WTC11 (cell line): ENCODE measurements around the gene C9orf50. TPM values are rescaled to one million over a fixed set of nuclear protein-coding genes. Genes with fewer than 3 reads are reported as not detected.

Source experiments
- ATAC-seq: fragments of 200-7000 bp; cut with Tn5 transposase; 2 replicates; pipeline ENCODE4 v1.10.0; 2021; ENCODE audit warnings: mild to moderate bottlenecking, moderate library complexity
- CTCF ChIA-PET: fragments of 300-600 bp; sonication (Branson Sonifier 250); formaldehyde crosslinking; loops from one replicate; lab custom pipeline; 2021; ENCODE audit warnings: antibody characterized with exemption; lab: Charles Lee
- POLR2A ChIA-PET: fragments of 350-600 bp; sonication (Branson Sonifier 250); formaldehyde crosslinking; loops from one replicate; lab custom pipeline; 2021; ENCODE audit warnings: antibody characterized with exemption; lab: Charles Lee
- DNase-seq: peaks from one replicate; pipeline ENCODE4 v3.0.0; 2021; ENCODE audit warnings: low spot score
- H3K27ac Mint-ChIP-seq: 2 replicates; pipeline ENCODE4 v1.8.0; 2021; ENCODE audit warnings: mixed read lengths
- H3K27me3 Mint-ChIP-seq: 2 replicates; pipeline ENCODE4 v1.8.0; 2021; ENCODE audit warnings: low read depth, mild to moderate bottlenecking, moderate library complexity, mixed read lengths
- H3K36me3 Mint-ChIP-seq: 2 replicates; pipeline ENCODE4 v1.8.0; 2021; ENCODE audit warnings: mixed read lengths
- H3K4me1 Mint-ChIP-seq: 2 replicates; pipeline ENCODE4 v1.8.0; 2022; ENCODE audit warnings: mixed read lengths
- H3K4me3 Mint-ChIP-seq: 2 replicates; pipeline ENCODE4 v1.8.0; 2021; ENCODE audit warnings: mild to moderate bottlenecking, moderate library complexity, mixed read lengths
- H3K9me3 Mint-ChIP-seq: 2 replicates; pipeline ENCODE4 v1.8.0; 2021; ENCODE audit warnings: mixed read lengths
- CREM ChIP-seq: sonication (generic); formaldehyde crosslinking; IDR thresholded peaks from 2 replicates; pipeline ENCODE4 v1.8.1; 2022; ENCODE audit warnings: mild to moderate bottlenecking, missing genetic modification reagents, moderate library complexity
- ETV6 ChIP-seq: sonication (generic); formaldehyde crosslinking; IDR thresholded peaks from 2 replicates; pipeline ENCODE4 v1.8.1; 2022; ENCODE audit warnings: mild to moderate bottlenecking, missing genetic modification reagents
- FOXP1 ChIP-seq: sonication (generic); formaldehyde crosslinking; IDR thresholded peaks from 2 replicates; pipeline ENCODE4 v1.8.0; 2022; ENCODE audit warnings: missing genetic modification reagents, mild to moderate bottlenecking, moderate library complexity, borderline replicate concordance
- GABPB1 ChIP-seq: sonication (generic); formaldehyde crosslinking; IDR thresholded peaks from 2 replicates; pipeline ENCODE4 v1.8.1; 2023; ENCODE audit warnings: mild to moderate bottlenecking, missing genetic modification reagents
- GTF2I ChIP-seq: fragments of 250-450 bp; sonication (Bioruptor Pico); conservative IDR thresholded peaks from 2 replicates; pipeline ENCODE4 v1.4.0; 2021; ENCODE audit warnings: mild to moderate bottlenecking
- NR2C2 ChIP-seq: sonication (generic); formaldehyde crosslinking; IDR thresholded peaks from 2 replicates; pipeline ENCODE4 v1.8.0; 2022; ENCODE audit warnings: mild to moderate bottlenecking, missing genetic modification reagents
- SMAD4 ChIP-seq: sonication (generic); formaldehyde crosslinking; IDR thresholded peaks from 2 replicates; pipeline ENCODE4 v1.8.0; 2022; ENCODE audit warnings: mild to moderate bottlenecking, missing genetic modification reagents
- ZNF671 ChIP-seq: fragments of 250-450 bp; sonication (Bioruptor Pico); IDR thresholded peaks from 2 replicates; pipeline ENCODE4 v1.8.0; 2021; ENCODE audit warnings: mild to moderate bottlenecking
- total RNA-seq: library from RNA; stranded (reverse); gene quantifications from 3 replicates; pipeline ENCODE4 v1.2.3, GENCODE V29; 2021
- TF ChIP-seq, protein P1 (sequence below): sonication (generic); formaldehyde crosslinking; IDR thresholded peaks from 2 replicates; pipeline ENCODE4 v1.8.1; 2022; ENCODE audit warnings: missing genetic modification reagents, borderline replicate concordance
- TF ChIP-seq, protein P2 (sequence below): fragments of 250-450 bp; sonication (Bioruptor Pico); IDR thresholded peaks from 2 replicates; pipeline ENCODE4 v1.9.0; 2021; ENCODE audit warnings: mild to moderate bottlenecking, borderline replicate concordance
- TF ChIP-seq, protein P3 (sequence below): sonication (generic); formaldehyde crosslinking; IDR thresholded peaks from 2 replicates; pipeline ENCODE4 v1.8.1; 2022; ENCODE audit warnings: low read depth, mild to moderate bottlenecking, moderate library complexity, missing genetic modification reagents, borderline replicate concordance
- TF ChIP-seq, protein P4 (sequence below): fragments of 250-450 bp; sonication (Bioruptor Pico); conservative IDR thresholded peaks from 2 replicates; pipeline ENCODE4 v1.9.0; 2021; ENCODE audit warnings: mild to moderate bottlenecking
- TF ChIP-seq, protein P5 (sequence below): sonication (generic); formaldehyde crosslinking; IDR thresholded peaks from 2 replicates; pipeline ENCODE4 v1.8.1; 2023; ENCODE audit warnings: mild to moderate bottlenecking, missing genetic modification reagents
- TF ChIP-seq, protein P6 (sequence below): sonication (generic); formaldehyde crosslinking; IDR thresholded peaks from 2 replicates; pipeline ENCODE4 v1.8.0; 2023; ENCODE audit warnings: missing genetic modification reagents, mild to moderate bottlenecking, borderline replicate concordance

Gene C9orf50
- total RNA-seq, 1 experiment from 2014 or later = 0.11 TPM

DNA sequence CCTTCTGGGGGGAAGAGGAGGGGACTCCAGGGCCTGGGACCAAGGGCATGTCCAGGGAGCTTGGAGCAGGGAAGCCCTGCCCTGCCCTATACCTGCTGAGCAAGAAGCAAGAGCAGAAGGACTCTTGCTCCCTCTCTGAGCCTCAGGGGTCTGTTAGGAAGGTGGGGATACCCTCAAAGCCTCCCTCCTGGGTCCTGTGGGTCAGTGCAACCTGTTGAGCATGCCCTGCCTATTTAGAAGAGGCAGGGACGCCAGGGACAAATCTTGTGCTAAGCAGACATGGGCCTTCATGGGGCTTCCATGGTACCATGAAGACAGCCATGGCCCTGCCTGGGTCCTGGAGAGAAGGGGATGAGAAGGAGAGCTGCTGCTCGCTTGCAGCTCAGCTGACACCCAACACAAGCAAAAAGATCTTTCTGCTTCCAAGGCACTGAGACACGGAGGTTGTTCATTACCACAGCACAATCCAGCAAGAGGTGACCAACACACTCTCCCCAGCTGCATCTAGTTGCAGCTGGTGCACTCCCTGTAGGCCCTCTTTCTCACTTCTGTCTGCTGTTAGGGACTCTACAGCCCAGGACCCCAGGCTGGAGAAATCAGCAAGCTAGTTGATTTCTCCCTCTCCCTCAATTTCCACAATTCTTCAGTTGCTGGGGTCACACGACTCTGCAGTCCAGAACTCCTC lies 39.3 kb downstream of the C9orf50 start:
- ChIA-PET POLR2A (interaction anchor here (1.3 kb wide), 1 partner anchor 16 kb away, joined by 3 read pairs; no protein-coding TSS in a partner anchor), CTCF (interaction anchor here (1.3 kb wide), 1 partner anchor 11 kb away, joined by 7 read pairs; no protein-coding TSS in a partner anchor)
- no peak overlapping the region for H3K4me3 Mint-ChIP-seq
- DNase-seq (no peak), ATAC-seq (no peak)
- 0 out of 2 replicates have a peak, but pooled peaks cover 4% of the 10 kb centered on the region for H3K9me3 Mint-ChIP-seq
- no peak overlapping the region for H3K27ac Mint-ChIP-seq
- H3K27me3 Mint-ChIP-seq = no peaks in the 10 kb centered on the region; the same call in 1 of the 2 replicates
- no peaks in the 10 kb centered on the region for H3K36me3 Mint-ChIP-seq
- peaks cover 18% of the 10 kb centered on the region for H3K4me1 Mint-ChIP-seq
- TF ChIP-seq GTF2I (CRISPR knock-in tag) = no peak
- TF ChIP-seq, protein P1, sequence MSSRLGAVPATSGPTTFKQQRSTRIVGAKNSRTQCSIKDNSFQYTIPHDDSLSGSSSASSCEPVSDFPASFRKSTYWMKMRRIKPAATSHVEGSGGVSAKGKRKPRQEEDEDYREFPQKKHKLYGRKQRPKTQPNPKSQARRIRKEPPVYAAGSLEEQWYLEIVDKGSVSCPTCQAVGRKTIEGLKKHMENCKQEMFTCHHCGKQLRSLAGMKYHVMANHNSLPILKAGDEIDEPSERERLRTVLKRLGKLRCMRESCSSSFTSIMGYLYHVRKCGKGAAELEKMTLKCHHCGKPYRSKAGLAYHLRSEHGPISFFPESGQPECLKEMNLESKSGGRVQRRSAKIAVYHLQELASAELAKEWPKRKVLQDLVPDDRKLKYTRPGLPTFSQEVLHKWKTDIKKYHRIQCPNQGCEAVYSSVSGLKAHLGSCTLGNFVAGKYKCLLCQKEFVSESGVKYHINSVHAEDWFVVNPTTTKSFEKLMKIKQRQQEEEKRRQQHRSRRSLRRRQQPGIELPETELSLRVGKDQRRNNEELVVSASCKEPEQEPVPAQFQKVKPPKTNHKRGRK (CRISPR knock-in tag) = no peak
- no peak for TF ChIP-seq SMAD4 (CRISPR knock-in tag)
- TF ChIP-seq NR2C2 = no peak
- TF ChIP-seq, protein P2, sequence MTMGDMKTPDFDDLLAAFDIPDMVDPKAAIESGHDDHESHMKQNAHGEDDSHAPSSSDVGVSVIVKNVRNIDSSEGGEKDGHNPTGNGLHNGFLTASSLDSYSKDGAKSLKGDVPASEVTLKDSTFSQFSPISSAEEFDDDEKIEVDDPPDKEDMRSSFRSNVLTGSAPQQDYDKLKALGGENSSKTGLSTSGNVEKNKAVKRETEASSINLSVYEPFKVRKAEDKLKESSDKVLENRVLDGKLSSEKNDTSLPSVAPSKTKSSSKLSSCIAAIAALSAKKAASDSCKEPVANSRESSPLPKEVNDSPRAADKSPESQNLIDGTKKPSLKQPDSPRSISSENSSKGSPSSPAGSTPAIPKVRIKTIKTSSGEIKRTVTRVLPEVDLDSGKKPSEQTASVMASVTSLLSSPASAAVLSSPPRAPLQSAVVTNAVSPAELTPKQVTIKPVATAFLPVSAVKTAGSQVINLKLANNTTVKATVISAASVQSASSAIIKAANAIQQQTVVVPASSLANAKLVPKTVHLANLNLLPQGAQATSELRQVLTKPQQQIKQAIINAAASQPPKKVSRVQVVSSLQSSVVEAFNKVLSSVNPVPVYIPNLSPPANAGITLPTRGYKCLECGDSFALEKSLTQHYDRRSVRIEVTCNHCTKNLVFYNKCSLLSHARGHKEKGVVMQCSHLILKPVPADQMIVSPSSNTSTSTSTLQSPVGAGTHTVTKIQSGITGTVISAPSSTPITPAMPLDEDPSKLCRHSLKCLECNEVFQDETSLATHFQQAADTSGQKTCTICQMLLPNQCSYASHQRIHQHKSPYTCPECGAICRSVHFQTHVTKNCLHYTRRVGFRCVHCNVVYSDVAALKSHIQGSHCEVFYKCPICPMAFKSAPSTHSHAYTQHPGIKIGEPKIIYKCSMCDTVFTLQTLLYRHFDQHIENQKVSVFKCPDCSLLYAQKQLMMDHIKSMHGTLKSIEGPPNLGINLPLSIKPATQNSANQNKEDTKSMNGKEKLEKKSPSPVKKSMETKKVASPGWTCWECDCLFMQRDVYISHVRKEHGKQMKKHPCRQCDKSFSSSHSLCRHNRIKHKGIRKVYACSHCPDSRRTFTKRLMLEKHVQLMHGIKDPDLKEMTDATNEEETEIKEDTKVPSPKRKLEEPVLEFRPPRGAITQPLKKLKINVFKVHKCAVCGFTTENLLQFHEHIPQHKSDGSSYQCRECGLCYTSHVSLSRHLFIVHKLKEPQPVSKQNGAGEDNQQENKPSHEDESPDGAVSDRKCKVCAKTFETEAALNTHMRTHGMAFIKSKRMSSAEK (CRISPR knock-in tag) = no peak
- no peak for TF ChIP-seq CREM (CRISPR knock-in tag)
- TF ChIP-seq, protein P3, sequence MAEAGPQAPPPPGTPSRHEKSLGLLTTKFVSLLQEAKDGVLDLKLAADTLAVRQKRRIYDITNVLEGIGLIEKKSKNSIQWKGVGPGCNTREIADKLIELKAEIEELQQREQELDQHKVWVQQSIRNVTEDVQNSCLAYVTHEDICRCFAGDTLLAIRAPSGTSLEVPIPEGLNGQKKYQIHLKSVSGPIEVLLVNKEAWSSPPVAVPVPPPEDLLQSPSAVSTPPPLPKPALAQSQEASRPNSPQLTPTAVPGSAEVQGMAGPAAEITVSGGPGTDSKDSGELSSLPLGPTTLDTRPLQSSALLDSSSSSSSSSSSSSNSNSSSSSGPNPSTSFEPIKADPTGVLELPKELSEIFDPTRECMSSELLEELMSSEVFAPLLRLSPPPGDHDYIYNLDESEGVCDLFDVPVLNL = no peak

DNA sequence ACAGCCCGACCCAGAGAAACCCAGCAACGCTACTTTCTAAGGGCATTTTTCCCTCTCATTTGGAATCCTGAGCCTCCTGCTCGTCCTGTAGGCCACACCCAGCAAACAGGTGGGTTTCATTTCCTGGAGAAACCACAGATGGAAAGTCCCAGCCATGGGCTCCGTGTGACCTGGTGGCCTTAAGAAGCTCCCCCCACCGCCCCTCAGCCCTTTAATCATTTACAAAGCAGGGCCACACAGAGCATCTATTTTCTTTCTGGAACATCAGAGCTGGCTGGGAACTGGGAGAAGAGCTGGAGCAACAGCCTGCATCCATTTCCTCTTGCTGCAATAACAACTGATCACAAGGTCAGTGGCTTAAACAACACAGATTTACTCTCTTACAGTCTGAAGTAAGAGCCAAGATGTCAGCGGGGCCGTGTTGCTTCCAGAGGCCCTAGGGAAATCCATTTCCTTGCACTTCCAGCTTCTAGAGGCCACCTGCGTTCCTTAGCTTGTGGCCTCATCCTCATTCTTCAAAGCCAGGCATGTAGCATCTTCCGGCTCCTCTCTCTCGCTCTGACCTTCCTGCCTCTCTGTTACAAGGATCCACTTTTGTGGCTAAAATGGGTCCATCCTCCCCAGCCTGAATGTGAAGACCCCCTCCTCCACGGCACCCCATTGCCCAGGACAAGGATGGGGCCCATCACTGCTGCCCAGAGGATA lies 40.5 kb downstream of the C9orf50 start:
- Mint-ChIP-seq H3K27me3 (peaks cover 3% of the 10 kb centered on the region; the same call in 1 of the 2 replicates), H3K36me3 (no peaks in the 10 kb centered on the region), H3K27ac (no peak overlapping the region), H3K4me3 (no peak overlapping the region), H3K9me3 (0 out of 2 replicates have a peak, but pooled peaks cover 4% of the 10 kb centered on the region), H3K4me1 (peaks cover 13% of the 10 kb centered on the region)
- ATAC-seq (no peak), DNase-seq (no peak)
- CTCF ChIA-PET = interaction anchor here (1.3 kb wide), 1 partner anchor 10 kb away, joined by 7 read pairs; no protein-coding TSS in a partner anchor
- POLR2A ChIA-PET = interaction anchor here (1.3 kb wide), 1 partner anchor 15 kb away, joined by 3 read pairs; no protein-coding TSS in a partner anchor
- TF ChIP-seq ETV6 (CRISPR knock-in tag) (no peak), GABPB1 (0 out of 2 replicates have a peak, but pooled peaks have one; percentile 41), FOXP1 (no peak), ZNF671 (no peak)
- TF ChIP-seq, protein P4, sequence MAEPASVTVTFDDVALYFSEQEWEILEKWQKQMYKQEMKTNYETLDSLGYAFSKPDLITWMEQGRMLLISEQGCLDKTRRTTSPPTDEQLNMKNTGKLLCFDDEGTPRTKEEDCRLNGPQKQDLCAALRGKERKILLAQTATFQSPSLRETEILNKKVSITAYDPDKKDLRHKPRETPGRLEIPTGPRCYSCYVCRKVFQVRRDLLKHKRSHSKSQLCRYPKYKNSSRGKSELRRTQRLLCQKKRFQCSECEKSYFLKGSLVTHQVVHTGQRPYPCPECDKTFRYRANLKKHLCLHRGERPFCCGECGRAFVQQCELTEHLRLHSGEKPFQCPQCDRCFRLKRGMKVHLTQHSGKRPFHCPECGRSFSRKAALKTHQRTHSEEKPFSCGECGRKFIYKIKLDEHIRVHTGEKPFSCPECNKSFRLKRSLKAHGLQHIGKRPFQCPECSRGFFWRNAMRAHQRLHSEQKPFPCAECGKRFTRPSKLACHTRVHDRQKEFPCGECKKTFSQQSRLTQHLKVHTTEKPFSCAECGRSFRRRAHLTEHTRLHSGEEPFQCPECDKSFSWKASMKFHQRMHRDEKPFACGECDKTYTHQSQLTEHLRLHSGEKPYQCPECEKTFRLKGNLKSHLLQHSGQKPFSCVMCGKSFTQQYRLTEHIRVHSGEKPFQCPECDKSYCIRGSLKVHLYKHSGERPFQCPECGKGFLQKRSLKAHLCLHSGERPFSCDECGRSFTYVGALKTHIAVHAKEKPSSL = no peak
- TF ChIP-seq, protein P5, sequence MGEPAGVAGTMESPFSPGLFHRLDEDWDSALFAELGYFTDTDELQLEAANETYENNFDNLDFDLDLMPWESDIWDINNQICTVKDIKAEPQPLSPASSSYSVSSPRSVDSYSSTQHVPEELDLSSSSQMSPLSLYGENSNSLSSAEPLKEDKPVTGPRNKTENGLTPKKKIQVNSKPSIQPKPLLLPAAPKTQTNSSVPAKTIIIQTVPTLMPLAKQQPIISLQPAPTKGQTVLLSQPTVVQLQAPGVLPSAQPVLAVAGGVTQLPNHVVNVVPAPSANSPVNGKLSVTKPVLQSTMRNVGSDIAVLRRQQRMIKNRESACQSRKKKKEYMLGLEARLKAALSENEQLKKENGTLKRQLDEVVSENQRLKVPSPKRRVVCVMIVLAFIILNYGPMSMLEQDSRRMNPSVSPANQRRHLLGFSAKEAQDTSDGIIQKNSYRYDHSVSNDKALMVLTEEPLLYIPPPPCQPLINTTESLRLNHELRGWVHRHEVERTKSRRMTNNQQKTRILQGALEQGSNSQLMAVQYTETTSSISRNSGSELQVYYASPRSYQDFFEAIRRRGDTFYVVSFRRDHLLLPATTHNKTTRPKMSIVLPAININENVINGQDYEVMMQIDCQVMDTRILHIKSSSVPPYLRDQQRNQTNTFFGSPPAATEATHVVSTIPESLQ (CRISPR knock-in tag) = no peak
- TF ChIP-seq, protein P6, sequence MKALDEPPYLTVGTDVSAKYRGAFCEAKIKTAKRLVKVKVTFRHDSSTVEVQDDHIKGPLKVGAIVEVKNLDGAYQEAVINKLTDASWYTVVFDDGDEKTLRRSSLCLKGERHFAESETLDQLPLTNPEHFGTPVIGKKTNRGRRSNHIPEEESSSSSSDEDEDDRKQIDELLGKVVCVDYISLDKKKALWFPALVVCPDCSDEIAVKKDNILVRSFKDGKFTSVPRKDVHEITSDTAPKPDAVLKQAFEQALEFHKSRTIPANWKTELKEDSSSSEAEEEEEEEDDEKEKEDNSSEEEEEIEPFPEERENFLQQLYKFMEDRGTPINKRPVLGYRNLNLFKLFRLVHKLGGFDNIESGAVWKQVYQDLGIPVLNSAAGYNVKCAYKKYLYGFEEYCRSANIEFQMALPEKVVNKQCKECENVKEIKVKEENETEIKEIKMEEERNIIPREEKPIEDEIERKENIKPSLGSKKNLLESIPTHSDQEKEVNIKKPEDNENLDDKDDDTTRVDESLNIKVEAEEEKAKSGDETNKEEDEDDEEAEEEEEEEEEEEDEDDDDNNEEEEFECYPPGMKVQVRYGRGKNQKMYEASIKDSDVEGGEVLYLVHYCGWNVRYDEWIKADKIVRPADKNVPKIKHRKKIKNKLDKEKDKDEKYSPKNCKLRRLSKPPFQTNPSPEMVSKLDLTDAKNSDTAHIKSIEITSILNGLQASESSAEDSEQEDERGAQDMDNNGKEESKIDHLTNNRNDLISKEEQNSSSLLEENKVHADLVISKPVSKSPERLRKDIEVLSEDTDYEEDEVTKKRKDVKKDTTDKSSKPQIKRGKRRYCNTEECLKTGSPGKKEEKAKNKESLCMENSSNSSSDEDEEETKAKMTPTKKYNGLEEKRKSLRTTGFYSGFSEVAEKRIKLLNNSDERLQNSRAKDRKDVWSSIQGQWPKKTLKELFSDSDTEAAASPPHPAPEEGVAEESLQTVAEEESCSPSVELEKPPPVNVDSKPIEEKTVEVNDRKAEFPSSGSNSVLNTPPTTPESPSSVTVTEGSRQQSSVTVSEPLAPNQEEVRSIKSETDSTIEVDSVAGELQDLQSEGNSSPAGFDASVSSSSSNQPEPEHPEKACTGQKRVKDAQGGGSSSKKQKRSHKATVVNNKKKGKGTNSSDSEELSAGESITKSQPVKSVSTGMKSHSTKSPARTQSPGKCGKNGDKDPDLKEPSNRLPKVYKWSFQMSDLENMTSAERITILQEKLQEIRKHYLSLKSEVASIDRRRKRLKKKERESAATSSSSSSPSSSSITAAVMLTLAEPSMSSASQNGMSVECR = no peak
